ENCODE results near the gene LRP1B. TPM values are rescaled to one million over a fixed set of nuclear protein-coding genes. Genes with fewer than 3 reads are reported as not detected.

Gene LRP1B
- total and polyA plus RNA-seq, 2 donors (not counting 1 experiment from before 2014, with no cell fraction given), result not detected

GRCh38 chr2:140630557-140630956 is 1500.3 kb downstream of the LRP1B start:
- H3K4me1 Mint-ChIP-seq, result no peaks in the 10 kb centered on the region
- Histone ChIP-seq H3K79me2 (ENCODE audit: control insufficient read depth, insufficient read depth, low read length) (no peaks in the 10 kb centered on the region), H3K36me3 (replicated peaks in 1 of 2; ENCODE audit: control extremely low read depth in 1 of 2, control insufficient read depth in 1 of 2, extremely low read depth in 1 of 2, insufficient read depth in 2 of 2, low read length in 1 of 2) (no peaks in the 10 kb centered on the region), H3K27me3 (replicated peaks in 1 of 4; ENCODE audit: control extremely low read depth in 1 of 4, control insufficient read depth in 3 of 4, insufficient read depth in 4 of 4, low read length in 3 of 4) (no peaks in the 10 kb centered on the region), H3K4me3 (ENCODE audit: control extremely low read depth in 1 of 5, extremely low read depth in 1 of 5, insufficient read depth in 1 of 5, low read depth in 2 of 5, low read length in 4 of 5) (no peak overlapping the region), H3K9ac (ENCODE audit: low read length) (no peak overlapping the region), H3K4me2 (replicated peaks; ENCODE audit: low read depth, low read length, poor library complexity, severe bottlenecking) (no peak overlapping the region), H4K20me1 (ENCODE audit: control insufficient read depth, insufficient read depth, low read length, poor library complexity, severe bottlenecking) (no peaks in the 10 kb centered on the region), H2AFZ (ENCODE audit: insufficient read depth, low read depth, low read length, poor library complexity, severe bottlenecking) (no peak overlapping the region), H3K27ac (ENCODE audit: low read length in 2 of 2) (no peak overlapping the region), H3K9me3 (ENCODE audit: control extremely low read depth in 1 of 3, control insufficient read depth in 2 of 3, insufficient read depth in 1 of 3, low read length in 2 of 3) (peaks cover 2 to 3% (median 2%) of the 10 kb centered on the region in 3 donors), H3K4me1 (ENCODE audit: control insufficient read depth in 2 of 2, insufficient read depth in 2 of 2, low read length in 2 of 2) (no peaks in the 10 kb centered on the region)
- TF ChIP-seq CTCF (IDR thresholded peaks at IDR 0.05) (no peak), EZH2 (IDR thresholded peaks at IDR 0.05; ENCODE audit: borderline replicate concordance, insufficient read depth, low read depth, low read length, poor library complexity, severe bottlenecking) (no peak)
- no peak overlapping the region for H3K4me3 Mint-ChIP-seq
- intact Hi-C loops (cut with micrococcal nuclease), result no loop called here
- H3K9me3 Mint-ChIP-seq (ENCODE audit: insufficient read depth), result peaks cover 2% of the 10 kb centered on the region
- H3K27me3 Mint-ChIP-seq, result no peaks in the 10 kb centered on the region
- ChIA-PET CTCF (no interaction called here), POLR2A (no interaction called here)
- ATAC-seq (ENCODE audit: low read depth) (no peak), DNase-seq (no peak)
- H3K27ac Mint-ChIP-seq, result no peak overlapping the region
- WGBS (ENCODE audit: insufficient coverage), result no CpG with 5 or more reads among the region's 4 CpGs

GRCh38 chr2:140627885-140628284 is 1502.9 kb downstream of the LRP1B start:
- no peak overlapping the region for H3K4me3 Mint-ChIP-seq
- H3K27ac ChIP-seq (ENCODE audit: low read length in 2 of 2), result no peak overlapping the region
- H3K9ac ChIP-seq (ENCODE audit: low read length), result no peak overlapping the region
- no peak overlapping the region for H3K4me2 ChIP-seq (replicated peaks; ENCODE audit: low read depth, low read length, poor library complexity, severe bottlenecking)
- no peak overlapping the region for H2AFZ ChIP-seq (ENCODE audit: insufficient read depth, low read depth, low read length, poor library complexity, severe bottlenecking)
- no peak for DNase-seq
- CTCF ChIA-PET, result no interaction called here
- peaks cover 2 to 3% (median 2%) of the 10 kb centered on the region in 3 donors for H3K9me3 ChIP-seq (ENCODE audit: control extremely low read depth in 1 of 3, control insufficient read depth in 2 of 3, insufficient read depth in 1 of 3, low read length in 2 of 3)
- H3K4me1 Mint-ChIP-seq, result no peaks in the 10 kb centered on the region
- H3K27me3 ChIP-seq (replicated peaks in 1 of 4; ENCODE audit: control extremely low read depth in 1 of 4, control insufficient read depth in 3 of 4, insufficient read depth in 4 of 4, low read length in 3 of 4), result no peaks in the 10 kb centered on the region
- H3K27me3 Mint-ChIP-seq, result no peaks in the 10 kb centered on the region
- intact Hi-C loops (cut with micrococcal nuclease), result no loop called here
- H3K9me3 Mint-ChIP-seq (ENCODE audit: insufficient read depth), result peaks cover 4% of the 10 kb centered on the region
- no peaks in the 10 kb centered on the region for H3K36me3 ChIP-seq (replicated peaks in 1 of 2; ENCODE audit: control extremely low read depth in 1 of 2, control insufficient read depth in 1 of 2, extremely low read depth in 1 of 2, insufficient read depth in 2 of 2, low read length in 1 of 2)
- H3K4me1 ChIP-seq (ENCODE audit: control insufficient read depth in 2 of 2, insufficient read depth in 2 of 2, low read length in 2 of 2), result no peaks in the 10 kb centered on the region
- WGBS (ENCODE audit: insufficient coverage), result 92% methylated on average over 3 of the region's 4 CpGs
- no peak for ATAC-seq (ENCODE audit: low read depth)
- no peak overlapping the region for H3K27ac Mint-ChIP-seq
- H3K4me3 ChIP-seq (ENCODE audit: control extremely low read depth in 1 of 5, extremely low read depth in 1 of 5, insufficient read depth in 1 of 5, low read depth in 2 of 5, low read length in 4 of 5), result no peak overlapping the region
- no peaks in the 10 kb centered on the region for H4K20me1 ChIP-seq (ENCODE audit: control insufficient read depth, insufficient read depth, low read length, poor library complexity, severe bottlenecking)
- POLR2A ChIA-PET, result no interaction called here
- TF ChIP-seq CTCF (IDR thresholded peaks at IDR 0.05) (no peak), EZH2 (IDR thresholded peaks at IDR 0.05; ENCODE audit: borderline replicate concordance, insufficient read depth, low read depth, low read length, poor library complexity, severe bottlenecking) (no peak)
- no peaks in the 10 kb centered on the region for H3K79me2 ChIP-seq (ENCODE audit: control insufficient read depth, insufficient read depth, low read length)
